Heart left ventricle (tissue), 16 donors: Measurements from ENCODE around the gene CD59. TPM values are rescaled to one million over a fixed set of nuclear protein-coding genes. Genes with fewer than 3 reads are reported as not detected.
A peak's percentile ranks its signal among the peaks of the same experiment; 100 is the strongest.
"Not testable (repeated sequence)": the region's sequence is repeated elsewhere in the genome, so short reads cannot be mapped to it uniquely, and the experiment has no call there.

Experiments
- ATAC-seq, 4 donors: fragments of 200-7000 bp; cut with Tn5 transposase; one replicate each; pipeline ENCODE4 v1.9.1; 2020 to 2022; ENCODE audit warnings: moderate library complexity in 4 of 4, mild to moderate bottlenecking in 3 of 4, moderate number of reproducible peaks in 1 of 4
- DNase-seq, 5 donors: peaks; one replicate each; pipeline ENCODE4 v3.0.0-alpha.2; 2020
- H3K27ac ChIP-seq, 12 donors: fragments of 200-600 bp; sonication (generic) in 4 of 12; one replicate each; pipeline versions ENCODE4 v1.5.0 to v1.8.0; 2016 to 2022; ENCODE audit warnings: mild to moderate bottlenecking in 2 of 12
- H3K27me3 ChIP-seq, 9 donors: fragments of 200-600 bp; sonication (generic) in 2 of 9; one replicate each; pipeline versions ENCODE4 v1.5.1 to v1.8.0; 2016 to 2022; ENCODE audit warnings: mild to moderate bottlenecking in 3 of 9
- H3K36me3 ChIP-seq, 9 donors: fragments of 200-600 bp; sonication (generic) in 2 of 9; one replicate each; pipeline versions ENCODE4 v1.5.0 to v1.8.0; 2018 to 2022; ENCODE audit warnings: mild to moderate bottlenecking in 2 of 9
- H3K4me1 ChIP-seq, 12 donors: fragments of 200-600 bp; sonication (generic) in 4 of 12; one replicate each; pipeline versions ENCODE4 v1.5.0 to v1.8.0; 2016 to 2022; ENCODE audit warnings: mild to moderate bottlenecking in 3 of 12
- H3K4me3 ChIP-seq, 12 donors: fragments of 200-600 bp; sonication (generic) in 4 of 12; one replicate each; pipeline versions ENCODE4 v1.5.0 to v1.8.0; 2017 to 2022; ENCODE audit warnings: mild to moderate bottlenecking in 9 of 12, moderate library complexity in 4 of 12
- H3K9me3 ChIP-seq, 12 donors: fragments of 200-600 bp; sonication (generic) in 4 of 12; one replicate each; pipeline versions ENCODE4 v1.5.0 to v1.8.0; 2016 to 2022; ENCODE audit warnings: mild to moderate bottlenecking in 1 of 12
- POLR2A ChIP-seq, 2 donors: fragments of 450-650 bp; IDR thresholded peaks; one replicate each; pipeline ENCODE4 v1.6.1; 2017; ENCODE audit warnings: antibody characterized with exemption in 2 of 2, mild to moderate bottlenecking in 2 of 2, moderate library complexity in 2 of 2
- WGBS, 4 donors: extraction: QIAGEN DNeasy Blood & Tissue Kit in 2 of 4; methylation state at CpG; one replicate each; pipeline versions ENCODE4 v1.1.5 to v1.1.7; 2013 to 2018; 5-methylcytosine and 5-hydroxymethylcytosine counted together
- intact Hi-C, 10 donors: fragments of 100-400 bp; cut with DNase I; formaldehyde crosslinking; loops; one replicate each; pipeline versions ENCODE4 v1.11.1 to v1.14.2; 2022
- polyA plus RNA-seq, 2 donors: library from polyadenylated mRNA; stranded (reverse); fragments of 200-250 nt; gene quantifications; one replicate each; pipeline ENCODE4 v1.2.3, GENCODE V29; 2013
- total RNA-seq, 9 donors: library from RNA; depleted of rRNA in 2 of 9; stranded (reverse); fragments of >200 nt in 2 of 9; fragmentation: NEBNext Ultra II Directional in 3 of 9; extraction: Animal tissue kit (Norgen Biotek cat#: 25700) in 3 of 9; gene quantifications; one replicate each; pipeline versions ENCODE4 v1.1.0 to v1.2.4, GENCODE V29; 2016 to 2023
- TF ChIP-seq, protein P1 (sequence below), 12 donors: fragments of 200-600 bp; sonication (generic) in 4 of 12; IDR thresholded peaks; one replicate each; pipeline versions ENCODE4 v1.5.0 to v1.8.0; 2018 to 2022; ENCODE audit warnings: antibody characterized with exemption in 12 of 12, mild to moderate bottlenecking in 5 of 12
- donor health status: ischemic (EF 13 %, LVEDD 7.1; RV severe dilation, severe dysfunction).
- donor health status: healthy with polysubstance abuse.
- donor health status: DM: no; HTN: yes; CAD: no.
- donor health status: DM: no; HTN: no; CAD: no.
- donor health status: ischemic (EF 25% LVEDD 6.9; RV normal size, moderate dysfunction).
- donor health status: ischemic (EF 25% LVEDD 5.7; RV mildly dilated, moderate dysfunction).
- donor health status: healthy.
- donor health status: DM: yes; HTN: yes; CAD: no.
- donor health status: ischemic (EF 35%, LVEDD 5.7; RV mildly dilated, moderate dysfunction).
- donor health status: nonischemic (EF 11% LVEDD 7.7; RV severe dilation, severe dysfunction).
- donor health status: DM: yes; HTN: yes; CAD: no.
- donor health status: PGD.
- donor health status: ischemic (EF 29% LVEDD 5.4; RV normal size, mild dysfunction).
- donor health status: nonischemic (EF 23%, LVEDD 6.1; RV moderate dilation, normal function).

CD59 gene
- total and polyA plus RNA-seq, 11 donors = 133 to 1,434 (median 930) TPM

DNA sequence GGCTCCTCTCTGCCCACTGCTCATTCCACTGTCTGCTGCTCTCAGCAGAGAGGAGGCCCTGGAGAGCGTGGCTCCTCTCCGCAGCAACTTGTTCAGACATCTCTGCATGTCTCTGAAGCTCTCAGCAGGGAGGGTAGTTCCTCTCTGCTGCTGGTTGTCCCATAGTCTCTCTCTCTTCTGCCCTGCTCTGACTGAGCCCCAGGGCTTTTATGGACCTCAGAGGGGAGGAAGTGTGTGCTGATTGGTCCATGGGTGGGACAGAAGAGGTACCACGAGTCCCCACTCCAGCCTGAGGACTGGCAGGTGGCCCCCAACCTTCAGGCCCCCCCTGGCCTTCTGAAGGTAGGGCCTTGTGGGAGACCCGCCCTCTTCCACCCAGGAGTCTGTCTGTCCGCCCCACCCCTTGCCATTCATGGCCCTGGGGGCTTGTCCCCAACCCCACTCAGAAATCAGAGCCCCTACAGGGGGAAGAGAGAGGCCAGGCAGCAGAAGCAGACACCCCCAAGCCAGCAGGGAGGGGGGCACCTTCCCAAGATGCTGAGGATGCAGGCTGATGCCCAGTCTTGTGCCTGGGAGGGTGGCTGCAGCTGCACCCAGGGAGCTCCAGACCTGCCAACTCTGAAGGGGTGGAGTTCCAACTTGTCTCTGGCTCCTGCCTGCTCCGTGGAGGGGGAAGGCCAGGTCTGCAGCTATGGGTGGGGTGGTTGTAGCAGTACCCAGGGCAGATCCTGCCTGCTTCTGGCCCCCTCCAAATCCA is 70.7 kb downstream of the CD59 start:
- WGBS, 4 donors = 90 to 94% (median 91%) methylated on average over 5 to 6 of the region's 6 CpGs
- ATAC-seq (no peak), DNase-seq (no peak)
- H3K4me3 ChIP-seq = no peak overlapping the region
- no peaks in the 10 kb centered on the region for H3K4me1 ChIP-seq
- no peak for TF ChIP-seq POLR2A (IDR thresholded peaks at IDR 0.05)
- TF ChIP-seq, protein P1, sequence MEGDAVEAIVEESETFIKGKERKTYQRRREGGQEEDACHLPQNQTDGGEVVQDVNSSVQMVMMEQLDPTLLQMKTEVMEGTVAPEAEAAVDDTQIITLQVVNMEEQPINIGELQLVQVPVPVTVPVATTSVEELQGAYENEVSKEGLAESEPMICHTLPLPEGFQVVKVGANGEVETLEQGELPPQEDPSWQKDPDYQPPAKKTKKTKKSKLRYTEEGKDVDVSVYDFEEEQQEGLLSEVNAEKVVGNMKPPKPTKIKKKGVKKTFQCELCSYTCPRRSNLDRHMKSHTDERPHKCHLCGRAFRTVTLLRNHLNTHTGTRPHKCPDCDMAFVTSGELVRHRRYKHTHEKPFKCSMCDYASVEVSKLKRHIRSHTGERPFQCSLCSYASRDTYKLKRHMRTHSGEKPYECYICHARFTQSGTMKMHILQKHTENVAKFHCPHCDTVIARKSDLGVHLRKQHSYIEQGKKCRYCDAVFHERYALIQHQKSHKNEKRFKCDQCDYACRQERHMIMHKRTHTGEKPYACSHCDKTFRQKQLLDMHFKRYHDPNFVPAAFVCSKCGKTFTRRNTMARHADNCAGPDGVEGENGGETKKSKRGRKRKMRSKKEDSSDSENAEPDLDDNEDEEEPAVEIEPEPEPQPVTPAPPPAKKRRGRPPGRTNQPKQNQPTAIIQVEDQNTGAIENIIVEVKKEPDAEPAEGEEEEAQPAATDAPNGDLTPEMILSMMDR (IDR thresholded peaks at IDR 0.05) = no peak
- no peaks in the 10 kb centered on the region for H3K27me3 ChIP-seq
- intact Hi-C loops = no loop called here
- H3K27ac ChIP-seq = no peak overlapping the region
- H3K9me3 ChIP-seq = no peaks in the 10 kb centered on the region
- no peaks in the 10 kb centered on the region for H3K36me3 ChIP-seq

DNA sequence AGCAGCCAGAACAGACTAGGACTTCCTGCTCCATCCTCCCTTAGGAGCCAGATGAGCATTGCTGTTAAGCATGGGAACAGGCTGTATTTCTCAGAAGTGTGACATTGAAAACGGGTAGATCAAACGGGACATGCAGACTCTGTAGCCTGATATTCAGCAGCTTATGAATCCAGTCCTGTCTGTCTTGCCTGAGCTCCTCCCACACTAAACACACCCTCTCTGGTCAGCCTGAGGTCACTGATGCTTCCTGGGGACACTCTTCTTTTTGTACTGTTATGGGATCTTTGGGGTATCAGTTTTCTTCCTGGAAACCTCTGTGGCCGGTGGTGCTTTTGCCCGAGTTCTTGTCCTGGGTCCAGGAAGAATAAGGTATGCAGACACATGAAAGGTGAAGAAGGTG is 71.4 kb downstream of the CD59 start:
- no peaks in the 10 kb centered on the region for H3K9me3 ChIP-seq
- WGBS, 4 donors = 59 to 80% (median 74%) methylated on average over 4 of the region's 4 CpGs
- no peak for DNase-seq
- H3K4me1 ChIP-seq = no peaks in the 10 kb centered on the region
- H3K36me3 ChIP-seq = no peaks in the 10 kb centered on the region
- no peak overlapping the region for H3K27ac ChIP-seq
- TF ChIP-seq, protein P1 (IDR thresholded peaks at IDR 0.05) = no peak
- no peak for TF ChIP-seq POLR2A (IDR thresholded peaks at IDR 0.05)
- no peak overlapping the region for H3K4me3 ChIP-seq
- peak in 1 of 4 donors; percentile 14 for ATAC-seq
- no peaks in the 10 kb centered on the region for H3K27me3 ChIP-seq
- intact Hi-C loops = no loop called here

DNA sequence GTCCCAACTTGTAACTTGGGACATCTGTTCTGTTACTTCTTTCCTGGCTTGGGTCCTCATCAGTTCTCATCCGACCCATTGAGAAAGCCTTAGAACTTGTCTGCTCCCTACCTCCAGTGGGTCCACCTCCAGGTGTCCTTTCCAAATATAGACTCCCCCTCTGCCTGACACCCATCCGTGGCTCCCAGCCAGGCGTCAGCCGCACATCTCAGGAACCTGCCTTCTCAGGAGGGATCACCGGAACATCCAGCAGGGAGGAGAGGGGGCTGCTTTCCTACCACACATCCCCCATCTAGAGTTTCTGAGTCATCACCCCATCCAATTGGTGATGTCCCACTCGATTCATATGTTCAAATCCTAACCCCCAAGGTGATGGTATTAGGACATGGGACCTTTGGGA is 72.1 kb downstream of the CD59 start:
- DNase-seq = no peak
- intact Hi-C loops = no loop called here
- 85 to 91% (median 91%) methylated on average over 6 of the region's 6 CpGs for WGBS, 4 donors
- Histone ChIP-seq H3K36me3 (no peaks in the 10 kb centered on the region), H3K9me3 (no peaks in the 10 kb centered on the region), H3K27me3 (no peaks in the 10 kb centered on the region), H3K4me1 (no peaks in the 10 kb centered on the region), H3K27ac (no peak overlapping the region), H3K4me3 (no peak overlapping the region)
- no peak for ATAC-seq
- TF ChIP-seq, protein P1 (IDR thresholded peaks at IDR 0.05) = no peak
- TF ChIP-seq POLR2A (IDR thresholded peaks at IDR 0.05) = no peak

DNA sequence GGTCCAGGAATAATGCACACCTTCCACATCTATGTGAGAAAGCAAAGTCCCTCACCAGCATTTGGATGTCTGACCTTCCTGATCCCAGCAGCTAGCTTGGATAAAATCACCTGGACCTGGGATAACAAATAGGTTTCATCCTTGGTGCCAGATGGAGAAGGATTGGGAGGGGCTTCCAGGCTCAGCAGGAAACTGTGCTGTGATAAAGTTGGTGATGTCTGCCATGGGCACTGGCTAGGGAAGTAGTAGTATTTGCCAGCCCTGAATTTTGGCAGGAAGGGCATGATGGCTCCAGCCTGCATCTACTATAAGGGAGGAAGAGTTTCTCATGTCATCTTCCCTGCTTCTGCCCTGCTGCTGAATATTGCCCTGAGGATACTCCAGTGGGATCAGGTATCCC is 73.1 kb downstream of the CD59 start:
- intact Hi-C loops = no loop called here
- no peak for DNase-seq
- H3K27me3 ChIP-seq = no peaks in the 10 kb centered on the region
- H3K4me1 ChIP-seq = no peaks in the 10 kb centered on the region
- no peak overlapping the region for H3K4me3 ChIP-seq
- no peak for ATAC-seq
- H3K27ac ChIP-seq = no peak overlapping the region
- no peaks in the 10 kb centered on the region for H3K36me3 ChIP-seq
- no peaks in the 10 kb centered on the region for H3K9me3 ChIP-seq
- TF ChIP-seq, protein P1 (IDR thresholded peaks at IDR 0.05) = no peak
- TF ChIP-seq POLR2A (IDR thresholded peaks at IDR 0.05) = no peak

DNA sequence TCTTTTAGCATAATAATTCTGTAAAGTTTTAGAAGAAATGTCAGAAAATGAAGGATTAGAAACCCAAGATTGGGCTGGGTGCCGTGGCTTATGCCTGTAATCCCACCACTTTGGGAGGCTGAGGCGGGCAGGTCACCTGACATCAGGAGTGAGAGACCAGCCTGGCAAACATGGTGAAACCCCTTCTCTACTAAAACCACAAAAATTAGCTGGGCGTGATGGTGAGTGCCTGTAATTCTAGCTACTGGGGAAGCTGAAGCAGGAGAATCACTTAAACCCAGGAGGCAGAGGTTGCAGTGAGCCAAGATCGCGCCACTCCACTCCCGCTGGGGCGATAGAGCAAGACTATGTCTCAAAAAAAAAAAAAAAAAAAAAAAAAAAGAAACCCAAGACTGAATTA is 74.7 kb downstream of the CD59 start:
- DNase-seq, H3K9me3 ChIP-seq, H3K36me3 ChIP-seq, ATAC-seq, H3K27me3 ChIP-seq, H3K4me3 ChIP-seq, H3K27ac ChIP-seq, H3K4me1 ChIP-seq, intact Hi-C loops: not testable (repeated sequence)
- 83 to 96% (median 93%) methylated on average over 7 of the region's 7 CpGs for WGBS, 4 donors
